ENCODE data around the gene KRT5. TPM values are rescaled to one million over a fixed set of nuclear protein-coding genes. Genes with fewer than 3 reads are reported as not detected.

Gene KRT5
- not detected for total RNA-seq

DNA sequence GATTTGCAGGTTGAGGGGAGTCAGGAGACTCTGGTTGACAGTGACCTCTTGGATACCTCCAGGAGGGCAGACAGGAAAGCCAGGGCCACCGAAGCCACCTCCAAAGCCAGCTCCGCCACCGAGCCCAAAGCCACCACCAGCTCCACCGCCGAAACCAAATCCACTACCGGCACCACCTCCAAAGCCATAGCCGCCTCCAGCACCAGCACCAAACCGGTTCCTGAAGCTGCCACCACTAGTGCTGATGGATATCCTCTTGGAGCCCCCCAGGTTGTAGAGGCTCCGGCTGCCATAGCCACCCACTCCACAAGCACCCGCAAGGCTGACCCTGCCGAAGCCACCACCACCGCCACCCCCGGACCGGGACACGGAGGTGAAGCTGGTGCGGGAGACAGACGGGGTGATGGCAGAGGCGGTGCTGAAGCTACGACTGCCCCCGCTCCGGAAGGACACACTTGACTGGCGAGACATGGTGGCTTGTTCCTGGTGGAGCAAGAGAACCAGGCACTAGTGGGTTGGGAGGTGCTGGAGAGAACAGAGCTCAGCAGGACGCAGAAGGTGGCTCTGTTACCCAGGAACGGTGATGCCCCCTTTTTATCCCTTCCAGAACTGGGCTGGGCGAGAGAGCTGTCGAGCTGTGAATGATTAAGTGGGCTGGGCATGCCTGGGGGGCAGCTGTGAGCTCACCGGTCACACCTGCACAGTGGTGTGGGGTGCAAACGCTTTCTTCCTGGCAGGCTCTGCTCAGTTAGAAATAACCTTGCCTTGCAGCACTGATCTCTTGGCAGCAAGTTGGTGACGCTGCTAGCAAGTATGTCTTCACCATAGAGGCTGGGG lies at the start of gene KRT5:
Gene KRT5, minus strand, starts transcription at position 569 of the 837 bp plus-strand sequence. Its CDS starts 98 bp downstream, at position 471.
- CTCF ChIA-PET = no interaction called here
- H3K27ac Mint-ChIP-seq = no peak within 1 kb of the TSS
- POLR2A ChIA-PET = no interaction called here
- peaks cover 11% of the 10 kb centered on the region for H3K27me3 Mint-ChIP-seq (ENCODE audit: low read depth)
- ATAC-seq (no peak), DNase-seq (peak; percentile 13)
- no peak within 1 kb of the TSS for H3K4me3 Mint-ChIP-seq
- no peaks in the 10 kb centered on the region for H3K4me1 Mint-ChIP-seq (ENCODE audit: low read depth)
- no peaks in the 10 kb centered on the region for H3K36me3 Mint-ChIP-seq (ENCODE audit: low read depth)
- H3K9me3 Mint-ChIP-seq (ENCODE audit: insufficient read depth) = no peaks in the 10 kb centered on the region

DNA sequence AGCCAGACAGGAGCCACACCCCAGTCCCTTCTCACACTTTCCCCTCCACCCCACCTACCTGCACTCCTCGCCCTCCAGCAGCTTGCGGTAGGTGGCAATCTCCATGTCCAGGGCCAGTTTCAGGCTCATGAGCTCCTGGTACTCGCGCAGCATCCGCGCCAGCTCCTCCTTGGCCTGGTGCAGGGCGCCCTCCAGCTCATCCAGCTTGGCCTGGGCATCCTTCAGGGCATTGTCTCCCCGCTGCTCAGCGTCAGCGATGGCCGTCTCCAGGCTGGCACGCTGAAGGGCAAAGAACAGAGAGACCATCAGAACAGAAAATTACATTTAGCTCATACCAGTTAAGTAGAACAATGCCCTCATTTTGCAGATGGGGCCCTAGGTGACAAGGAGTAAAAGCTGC lies 47.9 kb upstream of the KRT5 start:
- no peak overlapping the region for H3K27ac Mint-ChIP-seq
- DNase-seq (no peak), ATAC-seq (no peak)
- H3K9me3 Mint-ChIP-seq (ENCODE audit: insufficient read depth) = no peaks in the 10 kb centered on the region
- ChIA-PET POLR2A (no interaction called here), CTCF (interaction anchor here (0.9 kb wide), 1 partner anchor 312 kb away, joined by 3 read pairs; no protein-coding TSS in a partner anchor)
- H3K4me3 Mint-ChIP-seq = no peak overlapping the region
- H3K36me3 Mint-ChIP-seq (ENCODE audit: low read depth) = no peaks in the 10 kb centered on the region
- peaks cover 25% of the 10 kb centered on the region for H3K27me3 Mint-ChIP-seq (ENCODE audit: low read depth)
- H3K4me1 Mint-ChIP-seq (ENCODE audit: low read depth) = peaks cover 3% of the 10 kb centered on the region

DNA sequence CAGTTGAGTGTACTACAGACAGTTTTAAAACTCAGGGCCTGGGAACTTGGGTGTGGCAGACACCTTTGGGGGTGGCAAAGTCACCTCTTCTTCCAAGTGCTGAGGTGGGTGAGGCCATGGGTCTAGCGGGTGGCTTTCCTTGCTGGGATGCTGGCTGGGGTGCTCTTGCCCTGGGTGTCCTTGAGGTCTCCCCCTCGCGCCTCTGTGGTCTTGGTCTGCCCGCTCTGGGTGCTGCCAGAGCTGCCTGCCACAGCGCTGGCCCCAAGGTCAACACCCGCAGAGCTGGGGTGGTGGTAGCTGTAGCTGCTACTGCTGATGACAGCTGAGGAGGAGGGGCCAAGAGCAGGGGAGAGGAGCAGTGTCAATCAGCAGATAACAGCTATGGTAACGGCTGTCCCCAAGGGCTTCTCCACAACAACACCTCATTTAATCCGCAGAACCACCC lies 46.7 kb upstream of the KRT5 start:
- ChIA-PET CTCF (interaction anchor here (0.6 to 1.5 kb wide), 4 partner anchors 195 to 318 kb away, joined by 3 to 5 read pairs (median 4); no protein-coding TSS in a partner anchor), POLR2A (no interaction called here)
- no peaks in the 10 kb centered on the region for H3K4me1 Mint-ChIP-seq (ENCODE audit: low read depth)
- no peaks in the 10 kb centered on the region for H3K9me3 Mint-ChIP-seq (ENCODE audit: insufficient read depth)
- no peaks in the 10 kb centered on the region for H3K36me3 Mint-ChIP-seq (ENCODE audit: low read depth)
- H3K27me3 Mint-ChIP-seq (ENCODE audit: low read depth) = peaks cover 20% of the 10 kb centered on the region
- no peak overlapping the region for H3K4me3 Mint-ChIP-seq
- DNase-seq = no peak
- no peak overlapping the region for H3K27ac Mint-ChIP-seq
- ATAC-seq = peak; percentile 49

DNA sequence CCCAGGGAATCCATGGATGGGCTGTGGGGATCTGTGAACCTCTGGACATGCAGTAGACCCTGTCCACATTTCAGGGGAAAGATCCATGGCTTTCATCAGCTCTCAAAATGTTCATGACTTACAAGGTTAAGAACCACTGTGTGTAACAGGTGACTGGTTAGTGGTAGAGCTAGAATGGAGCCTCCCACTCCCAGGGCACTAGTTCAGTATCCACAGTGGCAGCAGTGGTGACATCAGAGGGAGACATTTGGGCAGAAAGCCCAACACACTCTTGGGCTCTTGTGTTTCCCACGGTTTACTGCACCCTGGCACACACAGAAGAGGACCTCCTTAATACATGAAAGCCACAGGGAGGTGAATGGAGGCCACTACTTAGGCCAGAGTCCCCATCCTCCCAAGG lies 44.4 kb upstream of the KRT5 start:
- ATAC-seq (no peak), DNase-seq (no peak)
- Mint-ChIP-seq H3K27ac (no peak overlapping the region), H3K4me3 (no peak overlapping the region), H3K4me1 (ENCODE audit: low read depth) (no peaks in the 10 kb centered on the region), H3K9me3 (ENCODE audit: insufficient read depth) (no peaks in the 10 kb centered on the region), H3K36me3 (ENCODE audit: low read depth) (no peaks in the 10 kb centered on the region), H3K27me3 (ENCODE audit: low read depth) (peaks cover 21% of the 10 kb centered on the region)
- ChIA-PET POLR2A (no interaction called here), CTCF (no interaction called here)

DNA sequence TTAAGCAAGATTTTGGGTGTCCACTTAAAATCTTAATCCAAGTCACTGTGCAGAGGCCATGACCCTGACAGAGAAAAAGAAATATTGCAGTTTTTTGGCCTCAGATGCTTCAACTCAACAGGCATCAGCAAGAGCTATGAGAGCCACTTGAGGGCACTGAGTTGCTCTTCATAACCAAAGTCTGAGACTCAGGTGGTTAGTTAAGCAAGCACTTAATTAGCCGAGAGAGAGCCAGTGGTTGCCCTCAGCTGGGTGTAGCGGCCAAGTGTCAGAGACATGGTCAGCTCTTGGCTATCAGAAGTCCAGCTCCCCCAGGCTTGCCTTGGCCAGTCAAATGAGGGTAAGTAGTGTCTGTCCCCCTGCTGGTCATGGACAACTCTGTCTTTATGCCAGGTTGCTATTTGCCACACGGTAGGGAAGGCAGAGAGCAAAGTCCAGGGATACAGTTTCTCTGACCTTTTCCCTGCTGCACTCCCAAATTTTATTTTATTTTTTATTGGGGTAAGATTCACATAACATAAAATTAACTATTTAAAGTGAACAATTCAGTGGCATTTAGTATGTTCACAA lies 41.8 kb upstream of the KRT5 start:
- no peaks in the 10 kb centered on the region for H3K36me3 Mint-ChIP-seq (ENCODE audit: low read depth)
- no peak for DNase-seq
- no peaks in the 10 kb centered on the region for H3K4me1 Mint-ChIP-seq (ENCODE audit: low read depth)
- H3K27ac Mint-ChIP-seq = no peak overlapping the region
- peaks cover 27% of the 10 kb centered on the region for H3K27me3 Mint-ChIP-seq (ENCODE audit: low read depth)
- ATAC-seq = no peak
- H3K9me3 Mint-ChIP-seq (ENCODE audit: insufficient read depth) = no peaks in the 10 kb centered on the region
- ChIA-PET CTCF (interaction anchor here (0.6 to 1.0 kb wide), 3 partner anchors 101 to 323 kb away, joined by 3 read pairs; no protein-coding TSS in a partner anchor), POLR2A (interaction anchor here (0.5 kb wide), 1 partner anchor 399 kb away, joined by 3 read pairs; no protein-coding TSS in a partner anchor)
- H3K4me3 Mint-ChIP-seq = no peak overlapping the region

DNA sequence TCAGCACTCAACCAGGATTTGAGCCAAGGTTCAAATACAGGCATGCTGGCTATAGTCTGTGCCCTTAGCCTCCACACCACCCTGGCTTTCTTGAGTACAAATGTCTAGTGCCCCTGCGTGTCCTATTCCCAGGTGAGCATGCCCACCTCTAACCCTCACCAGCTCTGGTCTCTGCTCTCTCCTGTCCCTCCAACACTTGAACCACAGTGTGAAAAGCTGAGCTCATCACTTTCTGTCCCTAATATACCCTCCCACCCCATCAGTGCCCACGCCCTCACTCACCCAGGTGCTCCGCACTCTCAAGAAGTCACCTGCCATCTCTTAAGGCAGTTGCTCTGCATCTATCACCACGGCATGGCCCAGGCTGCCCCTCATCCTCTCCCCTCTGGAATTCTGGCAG lies 39.8 kb upstream of the KRT5 start:
- ChIA-PET CTCF (interaction anchor here (1.5 kb wide), 1 partner anchor 320 kb away, joined by 4 read pairs; no protein-coding TSS in a partner anchor), POLR2A (no interaction called here)
- H3K27ac Mint-ChIP-seq = no peak overlapping the region
- H3K4me1 Mint-ChIP-seq (ENCODE audit: low read depth) = no peaks in the 10 kb centered on the region
- H3K27me3 Mint-ChIP-seq (ENCODE audit: low read depth) = peaks cover 28% of the 10 kb centered on the region
- DNase-seq (no peak), ATAC-seq (no peak)
- H3K4me3 Mint-ChIP-seq = no peak overlapping the region
- H3K36me3 Mint-ChIP-seq (ENCODE audit: low read depth) = no peaks in the 10 kb centered on the region
- H3K9me3 Mint-ChIP-seq (ENCODE audit: insufficient read depth) = no peaks in the 10 kb centered on the region

DNA sequence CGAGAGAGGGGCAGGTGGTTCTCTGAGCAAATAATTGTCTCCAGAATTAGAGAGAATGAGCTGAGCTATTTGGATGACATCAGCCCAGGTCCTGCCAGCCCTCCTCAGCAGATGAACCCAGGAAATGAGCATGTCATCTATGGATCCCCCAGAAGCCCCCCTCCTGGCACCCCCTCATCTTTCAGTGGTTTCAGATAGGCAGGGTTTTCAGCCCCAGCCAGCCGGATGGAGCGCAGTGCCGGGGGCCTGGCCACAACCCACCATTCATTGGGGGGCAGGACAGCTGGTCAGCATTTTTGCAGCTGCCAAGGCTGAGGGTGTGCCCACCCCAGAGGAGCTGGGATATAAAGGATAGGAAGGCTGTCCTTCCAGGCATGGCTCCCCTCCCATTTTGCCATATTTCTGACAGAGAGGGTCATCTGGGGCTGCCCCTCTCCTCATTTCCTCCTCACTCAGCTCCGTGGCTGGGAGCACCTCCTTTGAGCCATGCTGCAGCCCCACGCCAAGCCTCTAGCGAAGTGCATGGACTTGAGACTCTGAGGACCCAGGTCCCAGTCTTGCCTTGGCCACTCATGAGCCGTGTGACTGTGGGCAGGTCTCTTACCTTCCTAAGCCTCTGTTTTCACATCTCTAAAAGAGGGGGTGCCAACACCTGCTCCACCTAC lies 38.7 kb upstream of the KRT5 start:
- DNase-seq (no peak), ATAC-seq (no peak)
- no peaks in the 10 kb centered on the region for H3K36me3 Mint-ChIP-seq (ENCODE audit: low read depth)
- H3K4me3 Mint-ChIP-seq = no peak overlapping the region
- ChIA-PET POLR2A (no interaction called here), CTCF (no interaction called here)
- no peaks in the 10 kb centered on the region for H3K9me3 Mint-ChIP-seq (ENCODE audit: insufficient read depth)
- no peaks in the 10 kb centered on the region for H3K4me1 Mint-ChIP-seq (ENCODE audit: low read depth)
- H3K27me3 Mint-ChIP-seq (ENCODE audit: low read depth) = peaks cover 25% of the 10 kb centered on the region
- no peak overlapping the region for H3K27ac Mint-ChIP-seq

DNA sequence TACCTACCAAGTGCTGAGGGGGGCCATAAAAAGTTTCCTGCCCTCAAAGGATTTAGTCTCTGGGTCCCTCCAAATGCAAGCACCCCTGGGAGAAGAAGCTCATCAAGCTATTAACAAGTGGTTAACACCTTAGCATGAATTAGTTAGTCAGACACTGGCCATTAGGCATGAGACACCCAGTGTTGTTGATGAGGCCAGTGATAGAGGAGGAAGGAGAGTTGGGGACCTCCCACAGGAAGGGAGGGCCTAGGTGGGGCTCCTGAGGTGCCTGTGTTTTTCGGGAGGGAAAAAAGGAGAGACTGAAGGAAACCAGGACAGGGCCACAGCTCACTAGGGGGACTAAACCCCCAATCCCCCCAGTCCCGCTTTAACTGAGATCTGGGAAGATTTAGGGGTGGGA lies 37.3 kb upstream of the KRT5 start:
- Mint-ChIP-seq H3K27me3 (ENCODE audit: low read depth) (peaks cover 29% of the 10 kb centered on the region), H3K9me3 (ENCODE audit: insufficient read depth) (no peaks in the 10 kb centered on the region), H3K36me3 (ENCODE audit: low read depth) (no peaks in the 10 kb centered on the region), H3K4me3 (no peak overlapping the region), H3K4me1 (ENCODE audit: low read depth) (no peaks in the 10 kb centered on the region), H3K27ac (no peak overlapping the region)
- CTCF ChIA-PET = interaction anchor here (1.7 kb wide), 1 partner anchor 323 kb away, joined by 4 read pairs; no protein-coding TSS in a partner anchor
- POLR2A ChIA-PET = interaction anchor here (0.6 kb wide), 1 partner anchor 93 kb away, joined by 3 read pairs; no protein-coding TSS in a partner anchor
- no peak for DNase-seq
- ATAC-seq = no peak

DNA sequence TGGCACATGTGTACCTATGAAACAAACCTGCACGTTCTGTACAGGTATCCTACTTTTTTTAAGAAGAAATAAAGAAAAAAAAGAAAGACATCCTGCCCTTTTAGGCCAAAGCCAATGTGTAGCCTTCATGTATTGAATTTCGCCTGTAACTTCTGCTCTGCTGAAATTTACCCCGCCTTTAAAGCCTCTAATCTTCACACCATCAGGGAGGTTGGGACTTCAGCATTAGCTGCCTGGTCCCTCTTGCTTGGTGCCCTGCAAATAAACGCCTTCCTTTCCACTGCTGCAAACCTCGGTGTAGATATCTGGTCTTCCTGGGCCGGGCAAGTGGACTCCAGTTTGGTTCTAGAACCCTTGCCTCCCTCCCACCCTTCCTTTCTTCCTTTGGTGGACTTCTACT lies 35.4 kb upstream of the KRT5 start:
- H3K4me1 Mint-ChIP-seq (ENCODE audit: low read depth) = no peaks in the 10 kb centered on the region

DNA sequence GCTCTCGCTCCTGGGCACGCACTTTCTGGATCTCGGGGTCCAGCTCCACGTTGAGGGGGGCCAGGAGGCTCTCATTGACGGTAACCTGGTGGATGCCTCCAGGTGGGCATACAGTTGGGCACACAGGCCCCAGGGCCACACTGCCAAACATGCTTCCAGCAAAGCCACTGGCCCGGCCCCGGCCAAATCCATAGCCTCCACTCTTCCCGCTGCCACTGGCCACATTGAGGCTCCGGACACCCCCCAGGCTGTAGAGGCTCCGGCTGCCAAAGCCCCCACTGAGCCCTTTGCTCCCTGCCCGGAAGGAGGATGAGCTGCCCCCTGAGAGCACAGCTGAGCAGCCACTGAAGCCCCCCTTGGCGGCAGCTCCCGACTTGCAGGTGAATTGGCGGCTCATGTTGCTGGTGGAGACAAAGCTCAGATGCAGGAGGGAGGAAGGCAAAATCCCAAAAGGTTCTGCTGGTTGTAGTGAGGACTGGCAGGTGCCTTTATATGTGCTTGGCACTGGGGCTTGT lies 32.5 kb upstream of the KRT5 start, which contains the start of gene KRT71:
Gene KRT71, minus strand, starts transcription at position 465 of the 515 bp plus-strand sequence. Its CDS starts 68 bp downstream, at position 397.
- no peaks in the 10 kb centered on the region for H3K4me1 Mint-ChIP-seq (ENCODE audit: low read depth)
- H3K9me3 Mint-ChIP-seq (ENCODE audit: insufficient read depth) = no peaks in the 10 kb centered on the region
- H3K27ac Mint-ChIP-seq = no peak within 1 kb of the TSS
- ChIA-PET CTCF (no interaction called here), POLR2A (no interaction called here)
- no peak for DNase-seq
- H3K27me3 Mint-ChIP-seq (ENCODE audit: low read depth) = peaks cover 26% of the 10 kb centered on the region
- ATAC-seq = no peak
- H3K36me3 Mint-ChIP-seq (ENCODE audit: low read depth) = no peaks in the 10 kb centered on the region
- no peak within 1 kb of the TSS for H3K4me3 Mint-ChIP-seq

More for the DNA sequence above, 35.4 kb upstream of the KRT5 start:
- no peak for ATAC-seq
- DNase-seq = no peak
- no peaks in the 10 kb centered on the region for H3K9me3 Mint-ChIP-seq (ENCODE audit: insufficient read depth)
- H3K4me3 Mint-ChIP-seq = no peak overlapping the region
- no peak overlapping the region for H3K27ac Mint-ChIP-seq
- H3K36me3 Mint-ChIP-seq (ENCODE audit: low read depth) = no peaks in the 10 kb centered on the region
- ChIA-PET CTCF (interaction anchor here (1.4 kb wide), 1 partner anchor 315 kb away, joined by 3 read pairs; no protein-coding TSS in a partner anchor), POLR2A (no interaction called here)
- peaks cover 30% of the 10 kb centered on the region for H3K27me3 Mint-ChIP-seq (ENCODE audit: low read depth)

DNA sequence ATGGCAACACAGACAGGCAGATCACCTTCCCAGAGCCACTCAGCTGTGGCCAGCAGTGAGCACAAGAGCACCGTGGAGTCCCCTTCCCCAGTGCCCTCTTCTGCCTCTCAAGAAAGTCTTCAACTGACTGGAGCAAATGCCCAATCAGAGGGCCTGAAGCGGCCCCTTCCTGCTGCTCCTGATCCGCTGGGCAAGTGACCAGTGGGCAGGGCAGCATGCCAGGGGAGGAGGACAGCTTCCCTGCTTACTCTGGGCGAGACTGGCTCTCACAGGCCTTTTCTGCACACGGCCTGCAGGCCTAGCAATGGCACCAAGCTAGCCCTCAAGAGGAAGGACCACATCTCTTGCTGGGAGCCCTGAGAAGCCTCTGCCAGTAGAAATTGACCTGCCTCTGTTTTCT lies 31.9 kb upstream of the KRT5 start:
- H3K4me3 Mint-ChIP-seq = no peak overlapping the region
- CTCF ChIA-PET = no interaction called here

More for the DNA sequence above, 31.9 kb upstream of the KRT5 start:
- Mint-ChIP-seq H3K9me3 (ENCODE audit: insufficient read depth) (no peaks in the 10 kb centered on the region), H3K4me1 (ENCODE audit: low read depth) (no peaks in the 10 kb centered on the region), H3K27me3 (ENCODE audit: low read depth) (peaks cover 26% of the 10 kb centered on the region), H3K27ac (no peak overlapping the region), H3K36me3 (ENCODE audit: low read depth) (no peaks in the 10 kb centered on the region)
- DNase-seq = no peak
- POLR2A ChIA-PET = no interaction called here
- ATAC-seq = no peak

Measured in activated CD8-positive, alpha-beta T cell treated with anti-CD3 and anti-CD28 coated beads, Interleukin-2, amount 10 ng/mL, durations not matched to agents 7 days and 5 days (primary cell).